ENCODE data around the gene TBCCD1. TPM values are rescaled to one million over a fixed set of nuclear protein-coding genes. Genes with fewer than 3 reads are reported as not detected.

TBCCD1 gene
- total and polyA plus RNA-seq, 2 donors (not counting 3 experiments of a cell fraction or from before 2014, with no cell fraction given): 16.5 to 16.6 TPM

DNA sequence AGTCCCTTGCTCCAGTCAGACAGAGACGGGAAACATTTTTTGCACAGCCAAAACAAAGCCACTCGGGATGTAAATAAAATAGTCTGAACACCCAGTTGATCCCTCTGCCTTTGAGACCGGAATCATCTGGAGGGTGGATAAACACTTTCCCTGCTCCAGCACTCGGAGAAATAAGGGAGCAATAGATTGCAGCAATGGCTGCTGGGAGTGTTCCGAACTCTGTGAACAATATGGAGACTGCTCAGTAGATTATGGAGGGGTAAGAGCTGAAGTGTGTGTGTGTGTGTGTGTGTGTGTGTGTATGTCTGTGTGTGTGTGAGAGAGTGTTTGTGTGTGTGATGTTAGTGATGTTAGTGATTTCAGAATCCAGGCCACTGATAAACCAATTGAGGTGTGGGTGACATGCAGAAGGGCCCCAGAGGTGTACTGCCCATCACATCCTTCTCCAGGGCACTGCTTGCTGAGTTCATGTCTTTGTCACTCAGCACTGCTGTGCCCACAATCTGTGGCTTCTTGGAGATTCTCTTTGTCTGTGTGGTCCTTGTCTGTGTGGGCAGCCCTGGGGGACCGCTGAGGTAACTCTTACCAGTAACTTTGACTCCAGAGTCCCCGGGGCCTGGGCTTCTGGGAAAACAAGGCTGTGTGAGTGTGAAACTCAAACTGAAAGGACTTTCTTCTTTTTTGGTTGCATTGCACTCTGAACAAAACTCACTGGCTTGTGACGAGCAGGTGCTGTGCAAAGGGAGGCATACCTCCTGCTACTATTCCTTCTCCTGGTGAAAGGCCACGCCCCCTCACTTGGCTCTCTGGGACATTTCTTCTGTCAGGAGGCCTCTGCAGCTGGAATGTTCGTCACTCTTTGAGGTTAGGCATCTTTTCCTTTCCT, 45.9 kb downstream of the TBCCD1 start:
- intact Hi-C loops (cut with micrococcal nuclease) (no loop called here), dilution Hi-C loops (cut with MboI; ENCODE audit: extremely low pct_ligation_motif_present, low sequenced_read_pairs) (no loop called here)
- DNase-seq (ENCODE audit: low read depth, low spot score): no peak
- BruUV-seq (replicated peaks): no TSS peak
- Histone ChIP-seq H3K27ac (ENCODE audit: insufficient read depth, low read depth, low read length) (no peak overlapping the region), H3K27me3 (ENCODE audit: control insufficient read depth in 2 of 2, insufficient read depth in 2 of 2, low read length in 2 of 2) (no peaks in the 10 kb centered on the region), H3K9ac (replicated peaks; ENCODE audit: extremely low read depth, insufficient read depth, low read length) (no peak overlapping the region), H3K9me1 (replicated peaks; ENCODE audit: control insufficient read depth, extremely low read depth, insufficient read depth, low read length) (no peaks in the 10 kb centered on the region), H3K4me2 (ENCODE audit: insufficient read depth, low read length) (no peak overlapping the region), H3K4me3 (replicated peaks in 1 of 3; ENCODE audit: insufficient read depth in 1 of 3, low read depth in 1 of 3, low read length in 3 of 3) (no peak overlapping the region), H3K9me3 (replicated peaks; ENCODE audit: control insufficient read depth, insufficient read depth, low read length) (no peaks in the 10 kb centered on the region), H2AFZ (ENCODE audit: low read depth, low read length) (no peak overlapping the region), H3K36me3 (ENCODE audit: control insufficient read depth in 2 of 2, extremely low read depth in 1 of 2, insufficient read depth in 2 of 2, low read length in 2 of 2) (no peaks in the 10 kb centered on the region), H3K4me1 (ENCODE audit: control insufficient read depth, extremely low read depth, insufficient read depth, low read length) (no peaks in the 10 kb centered on the region), H3K79me2 (ENCODE audit: control insufficient read depth, insufficient read depth, low read length) (no peaks in the 10 kb centered on the region), H4K20me1 (replicated peaks; ENCODE audit: control insufficient read depth, extremely low read depth, insufficient read depth, low read length) (no peaks in the 10 kb centered on the region)
- CTCF ChIA-PET: interaction anchor here (2.4 kb wide), 1 partner anchor 19 kb away, joined by 13 read pairs; no protein-coding TSS in a partner anchor
- TF ChIP-seq POLR2A (IDR thresholded peaks at IDR 0.05; ENCODE audit: low read depth, low read length): no peak
- no peak for TF ChIP-seq POLR2AphosphoS5 (IDR thresholded peaks at IDR 0.05; ENCODE audit: insufficient read depth, low read depth, low read length)
- POLR2A ChIA-PET: no interaction called here
- FAIRE-seq: no peak

DNA sequence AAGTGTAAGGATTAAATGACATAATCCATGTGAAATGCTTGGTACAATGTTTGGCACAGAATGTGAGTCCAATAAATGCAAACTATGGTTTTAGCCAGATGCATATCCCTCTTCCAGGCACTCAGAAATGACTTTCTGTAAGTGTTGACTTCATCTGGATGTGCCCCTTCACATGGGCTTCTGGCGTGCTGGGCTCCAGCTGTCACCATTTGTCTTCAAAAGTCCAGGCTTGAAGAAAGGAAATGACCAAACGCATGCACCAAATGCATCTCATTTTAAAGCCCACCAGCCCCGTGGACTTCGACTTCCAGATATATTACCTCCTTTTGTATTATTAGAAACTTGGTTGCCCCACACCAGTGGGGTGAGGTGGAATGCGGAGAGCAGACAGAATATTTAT, 46.7 kb downstream of the TBCCD1 start:
- Histone ChIP-seq H3K9ac (replicated peaks; ENCODE audit: extremely low read depth, insufficient read depth, low read length) (no peak overlapping the region), H3K27ac (ENCODE audit: insufficient read depth, low read depth, low read length) (no peak overlapping the region), H3K4me2 (ENCODE audit: insufficient read depth, low read length) (no peak overlapping the region), H3K79me2 (ENCODE audit: control insufficient read depth, insufficient read depth, low read length) (no peaks in the 10 kb centered on the region), H3K36me3 (ENCODE audit: control insufficient read depth in 2 of 2, extremely low read depth in 1 of 2, insufficient read depth in 2 of 2, low read length in 2 of 2) (no peaks in the 10 kb centered on the region), H3K4me1 (ENCODE audit: control insufficient read depth, extremely low read depth, insufficient read depth, low read length) (no peaks in the 10 kb centered on the region), H3K9me3 (replicated peaks; ENCODE audit: control insufficient read depth, insufficient read depth, low read length) (no peaks in the 10 kb centered on the region), H3K27me3 (ENCODE audit: control insufficient read depth in 2 of 2, insufficient read depth in 2 of 2, low read length in 2 of 2) (no peaks in the 10 kb centered on the region), H4K20me1 (replicated peaks; ENCODE audit: control insufficient read depth, extremely low read depth, insufficient read depth, low read length) (no peaks in the 10 kb centered on the region), H3K9me1 (replicated peaks; ENCODE audit: control insufficient read depth, extremely low read depth, insufficient read depth, low read length) (no peaks in the 10 kb centered on the region), H3K4me3 (replicated peaks in 1 of 3; ENCODE audit: insufficient read depth in 1 of 3, low read depth in 1 of 3, low read length in 3 of 3) (no peak overlapping the region), H2AFZ (ENCODE audit: low read depth, low read length) (no peak overlapping the region)
- dilution Hi-C loops (cut with MboI; ENCODE audit: extremely low pct_ligation_motif_present, low sequenced_read_pairs) (no loop called here), intact Hi-C loops (cut with micrococcal nuclease) (no loop called here)
- CTCF ChIA-PET: interaction anchor here (1.6 to 2.4 kb wide), 2 partner anchors 9 to 20 kb away, joined by 4 to 13 read pairs; no protein-coding TSS in a partner anchor
- FAIRE-seq (no peak), DNase-seq (ENCODE audit: low read depth, low spot score) (no peak)
- no TSS peak for BruUV-seq (replicated peaks)
- TF ChIP-seq JUN (IDR thresholded peaks at IDR 0.05; ENCODE audit: borderline replicate concordance, insufficient read depth, insufficient read length, low read depth): no peak
- no peak for TF ChIP-seq MYC (IDR thresholded peaks at IDR 0.05; ENCODE audit: low read depth, low read length)
- no peak for TF ChIP-seq POLR2AphosphoS5 (IDR thresholded peaks at IDR 0.05; ENCODE audit: insufficient read depth, low read depth, low read length)
- no peak for TF ChIP-seq GATA2 (IDR thresholded peaks at IDR 0.05; ENCODE audit: insufficient read depth, insufficient read length, low read depth, low read length)
- no peak for TF ChIP-seq EZH2 (IDR thresholded peaks at IDR 0.05; ENCODE audit: borderline replicate concordance, low read depth, low read length, severe bottlenecking)
- TF ChIP-seq, protein P1, sequence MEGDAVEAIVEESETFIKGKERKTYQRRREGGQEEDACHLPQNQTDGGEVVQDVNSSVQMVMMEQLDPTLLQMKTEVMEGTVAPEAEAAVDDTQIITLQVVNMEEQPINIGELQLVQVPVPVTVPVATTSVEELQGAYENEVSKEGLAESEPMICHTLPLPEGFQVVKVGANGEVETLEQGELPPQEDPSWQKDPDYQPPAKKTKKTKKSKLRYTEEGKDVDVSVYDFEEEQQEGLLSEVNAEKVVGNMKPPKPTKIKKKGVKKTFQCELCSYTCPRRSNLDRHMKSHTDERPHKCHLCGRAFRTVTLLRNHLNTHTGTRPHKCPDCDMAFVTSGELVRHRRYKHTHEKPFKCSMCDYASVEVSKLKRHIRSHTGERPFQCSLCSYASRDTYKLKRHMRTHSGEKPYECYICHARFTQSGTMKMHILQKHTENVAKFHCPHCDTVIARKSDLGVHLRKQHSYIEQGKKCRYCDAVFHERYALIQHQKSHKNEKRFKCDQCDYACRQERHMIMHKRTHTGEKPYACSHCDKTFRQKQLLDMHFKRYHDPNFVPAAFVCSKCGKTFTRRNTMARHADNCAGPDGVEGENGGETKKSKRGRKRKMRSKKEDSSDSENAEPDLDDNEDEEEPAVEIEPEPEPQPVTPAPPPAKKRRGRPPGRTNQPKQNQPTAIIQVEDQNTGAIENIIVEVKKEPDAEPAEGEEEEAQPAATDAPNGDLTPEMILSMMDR (IDR thresholded peaks at IDR 0.05; ENCODE audit: extremely low read depth in 1 of 2, insufficient read depth in 1 of 2, low read depth in 1 of 2, low read length in 2 of 2): no peak
- TF ChIP-seq FOS (IDR thresholded peaks at IDR 0.05; ENCODE audit: borderline replicate concordance, insufficient read depth, low read length): no peak
- no peak for TF ChIP-seq POLR2A (IDR thresholded peaks at IDR 0.05; ENCODE audit: low read depth, low read length)
- TF ChIP-seq, protein P2, sequence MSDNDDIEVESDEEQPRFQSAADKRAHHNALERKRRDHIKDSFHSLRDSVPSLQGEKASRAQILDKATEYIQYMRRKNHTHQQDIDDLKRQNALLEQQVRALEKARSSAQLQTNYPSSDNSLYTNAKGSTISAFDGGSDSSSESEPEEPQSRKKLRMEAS (IDR thresholded peaks at IDR 0.05; ENCODE audit: insufficient read depth, insufficient read length): no peak
- POLR2A ChIA-PET: no interaction called here
